Measurements from ENCODE around the gene MYO16. TPM values are rescaled to one million over a fixed set of nuclear protein-coding genes. Genes with fewer than 3 reads are reported as not detected.

MYO16 gene
- total RNA-seq, 3 donors from 2014 or later: 0.15 to 0.48 (median 0.33) TPM

DNA sequence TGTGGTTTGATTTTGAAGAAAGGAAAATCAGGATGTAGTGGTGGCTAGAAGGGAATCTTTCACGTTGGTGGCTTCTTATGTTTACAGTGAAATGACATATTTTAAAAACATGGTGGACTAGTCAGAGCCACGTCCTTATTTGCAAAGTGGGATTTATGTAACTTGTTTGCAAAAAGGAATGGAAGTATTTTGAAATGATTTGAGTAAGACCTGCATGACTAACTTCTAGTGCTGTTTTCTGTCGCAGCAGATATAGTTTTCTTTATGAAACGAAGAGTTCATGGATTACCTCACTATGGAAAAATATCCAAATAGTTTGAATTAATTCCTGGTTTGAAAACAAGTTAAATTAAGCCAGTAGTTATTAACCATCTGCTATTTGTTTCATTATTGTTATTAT, 476.5 kb downstream of the MYO16 start:
- intact Hi-C loops (cut with DNase I; ENCODE audit: low total_unique reads): no loop called here
- H3K4me1 ChIP-seq: no peaks in the 10 kb centered on the region
- H3K4me3 ChIP-seq: no peak overlapping the region
- no peak overlapping the region for H3K27ac ChIP-seq
- no peak for DNase-seq (ENCODE audit: low spot score in 2 of 2)
- no peaks in the 10 kb centered on the region for H3K9me3 ChIP-seq
- no peaks in the 10 kb centered on the region for H3K36me3 ChIP-seq
- TF ChIP-seq POLR2AphosphoS5 (IDR thresholded peaks at IDR 0.05): no peak
- TF ChIP-seq, protein P1, sequence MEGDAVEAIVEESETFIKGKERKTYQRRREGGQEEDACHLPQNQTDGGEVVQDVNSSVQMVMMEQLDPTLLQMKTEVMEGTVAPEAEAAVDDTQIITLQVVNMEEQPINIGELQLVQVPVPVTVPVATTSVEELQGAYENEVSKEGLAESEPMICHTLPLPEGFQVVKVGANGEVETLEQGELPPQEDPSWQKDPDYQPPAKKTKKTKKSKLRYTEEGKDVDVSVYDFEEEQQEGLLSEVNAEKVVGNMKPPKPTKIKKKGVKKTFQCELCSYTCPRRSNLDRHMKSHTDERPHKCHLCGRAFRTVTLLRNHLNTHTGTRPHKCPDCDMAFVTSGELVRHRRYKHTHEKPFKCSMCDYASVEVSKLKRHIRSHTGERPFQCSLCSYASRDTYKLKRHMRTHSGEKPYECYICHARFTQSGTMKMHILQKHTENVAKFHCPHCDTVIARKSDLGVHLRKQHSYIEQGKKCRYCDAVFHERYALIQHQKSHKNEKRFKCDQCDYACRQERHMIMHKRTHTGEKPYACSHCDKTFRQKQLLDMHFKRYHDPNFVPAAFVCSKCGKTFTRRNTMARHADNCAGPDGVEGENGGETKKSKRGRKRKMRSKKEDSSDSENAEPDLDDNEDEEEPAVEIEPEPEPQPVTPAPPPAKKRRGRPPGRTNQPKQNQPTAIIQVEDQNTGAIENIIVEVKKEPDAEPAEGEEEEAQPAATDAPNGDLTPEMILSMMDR (IDR thresholded peaks at IDR 0.05): no peak
- TF ChIP-seq POLR2A (IDR thresholded peaks at IDR 0.05): no peak
- H3K27me3 ChIP-seq: no peaks in the 10 kb centered on the region

DNA sequence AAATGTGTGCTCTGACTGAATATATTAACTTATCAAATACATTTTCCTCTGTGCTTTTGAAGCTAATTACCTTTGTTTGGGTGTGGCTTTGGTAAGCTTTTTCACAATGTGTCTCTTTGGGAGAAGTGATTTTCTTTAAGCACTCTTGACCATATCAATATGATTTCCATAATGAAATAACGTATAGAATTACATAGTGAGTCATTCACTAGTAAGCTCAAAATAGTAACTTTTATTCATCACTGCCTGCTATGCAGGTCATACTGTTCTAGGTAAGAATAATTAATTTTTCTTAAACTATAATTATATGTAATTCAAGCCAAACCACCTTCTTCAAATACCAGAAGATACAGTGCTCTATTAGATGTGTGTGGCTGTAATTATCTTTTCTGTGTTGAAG, 480.7 kb downstream of the MYO16 start:
- no peaks in the 10 kb centered on the region for H3K9me3 ChIP-seq
- TF ChIP-seq POLR2A (IDR thresholded peaks at IDR 0.05) (no peak), POLR2AphosphoS5 (IDR thresholded peaks at IDR 0.05) (no peak)
- TF ChIP-seq, protein P1 (IDR thresholded peaks at IDR 0.05): no peak
- intact Hi-C loops (cut with DNase I; ENCODE audit: low total_unique reads): no loop called here
- H3K4me3 ChIP-seq: no peak overlapping the region
- H3K4me1 ChIP-seq: no peaks in the 10 kb centered on the region
- H3K27me3 ChIP-seq: no peaks in the 10 kb centered on the region
- DNase-seq (ENCODE audit: low spot score in 2 of 2): no peak
- H3K27ac ChIP-seq: no peak overlapping the region
- no peaks in the 10 kb centered on the region for H3K36me3 ChIP-seq

DNA sequence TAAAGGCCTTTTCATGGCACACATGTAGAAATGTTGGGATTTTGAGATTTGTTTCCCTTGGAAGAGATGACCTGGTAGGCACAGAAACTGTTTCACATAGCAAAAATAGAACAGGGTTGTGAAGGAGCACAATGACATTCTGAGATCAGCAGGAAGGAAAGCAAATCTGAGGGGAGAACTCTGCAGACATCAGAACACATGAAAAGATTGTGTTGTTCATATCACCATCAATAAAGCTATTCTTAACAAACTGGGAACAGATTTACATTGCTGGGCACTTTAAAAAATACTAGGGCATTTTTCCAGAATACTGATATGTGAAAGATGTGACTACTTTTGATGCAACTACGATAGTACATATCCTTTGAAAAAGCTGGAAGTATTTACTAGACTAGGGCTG, 481.7 kb downstream of the MYO16 start:
- intact Hi-C loops (cut with DNase I; ENCODE audit: low total_unique reads): no loop called here
- TF ChIP-seq, protein P1 (IDR thresholded peaks at IDR 0.05): no peak
- no peak for TF ChIP-seq POLR2A (IDR thresholded peaks at IDR 0.05)
- TF ChIP-seq POLR2AphosphoS5 (IDR thresholded peaks at IDR 0.05): no peak

DNA sequence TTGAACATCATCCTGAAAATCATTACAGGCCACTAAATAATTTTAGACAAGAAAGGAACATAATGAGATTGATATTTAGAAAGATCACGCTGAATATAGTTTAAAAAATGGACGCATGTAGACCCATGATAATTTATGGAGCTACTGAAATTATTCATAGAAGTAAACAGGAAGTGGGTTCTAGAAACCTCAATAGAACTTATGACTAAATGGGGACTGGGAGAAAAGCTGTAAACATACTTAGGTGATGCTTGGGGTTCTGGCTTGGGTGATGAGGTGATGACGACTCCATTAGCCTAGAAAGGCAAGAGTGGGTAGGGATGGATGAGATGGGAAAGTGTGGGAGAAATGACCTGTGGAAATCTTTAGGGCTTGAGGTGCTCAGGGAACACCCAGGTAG, 484.0 kb downstream of the MYO16 start:
- no peaks in the 10 kb centered on the region for H3K9me3 ChIP-seq
- H3K4me1 ChIP-seq: no peaks in the 10 kb centered on the region
- no peaks in the 10 kb centered on the region for H3K27me3 ChIP-seq
- no peak for DNase-seq (ENCODE audit: low spot score in 2 of 2)
- TF ChIP-seq, protein P1 (IDR thresholded peaks at IDR 0.05): no peak
- TF ChIP-seq POLR2A (IDR thresholded peaks at IDR 0.05): no peak
- no peak for TF ChIP-seq POLR2AphosphoS5 (IDR thresholded peaks at IDR 0.05)
- H3K4me3 ChIP-seq: no peak overlapping the region
- H3K27ac ChIP-seq: no peak overlapping the region
- no peaks in the 10 kb centered on the region for H3K36me3 ChIP-seq
- intact Hi-C loops (cut with DNase I; ENCODE audit: low total_unique reads): no loop called here

More for the DNA sequence above, 481.7 kb downstream of the MYO16 start:
- Histone ChIP-seq H3K9me3 (no peaks in the 10 kb centered on the region), H3K27me3 (no peaks in the 10 kb centered on the region), H3K4me3 (no peak overlapping the region), H3K4me1 (no peaks in the 10 kb centered on the region), H3K36me3 (no peaks in the 10 kb centered on the region), H3K27ac (no peak overlapping the region)
- DNase-seq (ENCODE audit: low spot score in 2 of 2): no peak

DNA sequence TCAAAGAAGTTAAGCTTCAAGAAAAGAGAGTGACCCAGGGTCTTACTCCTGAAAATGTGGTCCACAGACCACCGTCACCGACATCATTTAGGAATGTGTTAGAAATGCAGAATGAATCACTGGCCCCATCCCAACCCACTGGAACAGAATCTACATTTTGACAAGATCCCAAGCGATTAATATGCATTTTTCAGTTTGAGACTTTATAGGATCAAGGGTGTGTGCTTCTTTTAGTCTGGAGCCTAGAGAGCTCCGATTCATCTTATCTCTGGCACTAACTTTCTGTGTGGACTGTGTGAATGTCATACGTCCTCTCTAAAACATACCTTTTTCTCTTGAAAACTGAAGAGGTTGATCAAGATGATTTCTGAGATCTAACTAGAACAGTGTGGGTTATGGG, 484.8 kb downstream of the MYO16 start:
- TF ChIP-seq POLR2A (IDR thresholded peaks at IDR 0.05): no peak
- TF ChIP-seq, protein P1 (IDR thresholded peaks at IDR 0.05): no peak
- no peak for TF ChIP-seq POLR2AphosphoS5 (IDR thresholded peaks at IDR 0.05)
- Histone ChIP-seq H3K4me1 (no peaks in the 10 kb centered on the region), H3K4me3 (no peak overlapping the region), H3K27ac (no peak overlapping the region), H3K27me3 (no peaks in the 10 kb centered on the region), H3K36me3 (no peaks in the 10 kb centered on the region), H3K9me3 (no peaks in the 10 kb centered on the region)
- intact Hi-C loops (cut with DNase I; ENCODE audit: low total_unique reads): no loop called here
- no peak for DNase-seq (ENCODE audit: low spot score in 2 of 2)

Data from breast epithelium (tissue), 4 donors.